ENCODE data around the gene SEC63.

DNA sequence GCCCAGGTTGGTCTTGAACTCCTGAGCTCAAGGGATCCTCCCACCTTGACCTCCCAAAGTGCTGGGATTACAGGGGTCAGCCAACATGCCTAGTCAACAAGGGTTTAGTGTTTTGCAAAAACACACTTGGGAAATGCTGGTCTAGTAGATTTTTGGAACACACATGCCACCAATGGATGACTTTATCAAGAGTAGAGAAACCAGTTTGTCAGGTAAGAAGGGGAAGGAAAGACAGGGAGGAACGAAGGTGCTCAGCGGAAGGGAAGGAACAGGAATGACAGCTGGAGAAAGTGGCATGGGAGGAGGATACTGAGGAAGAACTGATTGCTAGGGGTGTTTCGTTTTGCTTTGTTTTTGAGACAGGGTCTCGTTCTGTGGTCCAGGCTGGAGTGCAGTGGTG, 15.6 kb upstream of the SEC63 start:
- no peak for TF ChIP-seq POLR2A (IDR thresholded peaks at IDR 0.05)
- TF ChIP-seq, protein P1, sequence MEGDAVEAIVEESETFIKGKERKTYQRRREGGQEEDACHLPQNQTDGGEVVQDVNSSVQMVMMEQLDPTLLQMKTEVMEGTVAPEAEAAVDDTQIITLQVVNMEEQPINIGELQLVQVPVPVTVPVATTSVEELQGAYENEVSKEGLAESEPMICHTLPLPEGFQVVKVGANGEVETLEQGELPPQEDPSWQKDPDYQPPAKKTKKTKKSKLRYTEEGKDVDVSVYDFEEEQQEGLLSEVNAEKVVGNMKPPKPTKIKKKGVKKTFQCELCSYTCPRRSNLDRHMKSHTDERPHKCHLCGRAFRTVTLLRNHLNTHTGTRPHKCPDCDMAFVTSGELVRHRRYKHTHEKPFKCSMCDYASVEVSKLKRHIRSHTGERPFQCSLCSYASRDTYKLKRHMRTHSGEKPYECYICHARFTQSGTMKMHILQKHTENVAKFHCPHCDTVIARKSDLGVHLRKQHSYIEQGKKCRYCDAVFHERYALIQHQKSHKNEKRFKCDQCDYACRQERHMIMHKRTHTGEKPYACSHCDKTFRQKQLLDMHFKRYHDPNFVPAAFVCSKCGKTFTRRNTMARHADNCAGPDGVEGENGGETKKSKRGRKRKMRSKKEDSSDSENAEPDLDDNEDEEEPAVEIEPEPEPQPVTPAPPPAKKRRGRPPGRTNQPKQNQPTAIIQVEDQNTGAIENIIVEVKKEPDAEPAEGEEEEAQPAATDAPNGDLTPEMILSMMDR (IDR thresholded peaks at IDR 0.05) = no peak
